GM04504 (cell line): Measurements from ENCODE around the gene TOR3A.
"Not testable (repeated sequence)": the region's sequence is repeated elsewhere in the genome, so short reads cannot be mapped to it uniquely, and the experiment has no call there.

Source experiments
- DNase-seq: peaks from one replicate; pipeline ENCODE4 v3.0.0-alpha.2; 2012; ENCODE audit warnings: low read depth

Gene TOR3A

DNA sequence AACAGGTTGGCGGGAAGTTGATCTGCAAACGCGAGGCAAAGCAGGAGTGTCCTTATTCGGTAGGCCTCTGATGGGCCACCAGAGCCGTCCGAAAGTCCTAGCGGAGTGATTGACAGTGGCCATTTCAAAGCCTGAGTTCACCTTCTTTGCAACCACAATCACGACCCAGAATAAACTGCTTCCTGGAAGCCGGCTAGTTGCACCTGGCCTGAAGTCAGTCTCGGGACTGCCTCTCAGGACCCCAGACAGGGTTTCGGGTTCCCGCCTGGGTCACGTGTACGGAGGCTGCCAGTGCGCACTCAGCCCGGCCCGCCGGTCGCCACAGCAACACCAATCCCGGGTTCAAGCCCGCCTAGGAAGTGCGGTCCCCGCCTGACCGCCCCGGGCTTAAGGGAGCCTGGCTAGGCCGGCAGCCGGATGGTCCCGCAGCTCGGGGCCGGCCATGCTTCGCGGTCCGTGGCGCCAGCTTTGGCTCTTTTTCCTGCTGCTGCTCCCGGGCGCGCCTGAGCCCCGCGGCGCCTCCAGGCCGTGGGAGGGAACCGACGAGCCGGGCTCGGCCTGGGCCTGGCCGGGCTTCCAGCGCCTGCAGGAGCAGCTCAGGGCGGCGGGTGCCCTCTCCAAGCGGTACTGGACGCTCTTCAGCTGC lies at the start of gene TOR3A:
Gene TOR3A, plus strand, starts transcription at position 384 of the 646 bp plus-strand sequence. Its CDS starts 59 bp downstream, at position 443.
- no peak for DNase-seq

- DNase-seq, result no peak
These were observed 47.1 kb upstream of the TOR3A start for GRCh38 chr1:179034720-179035119.

- DNase-seq, result no peak
These were observed 44.9 kb upstream of the TOR3A start for GRCh38 chr1:179036844-179037465.

GRCh38 chr1:179038528-179039281 lies 43.2 kb upstream of the TOR3A start:
- no peak for DNase-seq

DNA sequence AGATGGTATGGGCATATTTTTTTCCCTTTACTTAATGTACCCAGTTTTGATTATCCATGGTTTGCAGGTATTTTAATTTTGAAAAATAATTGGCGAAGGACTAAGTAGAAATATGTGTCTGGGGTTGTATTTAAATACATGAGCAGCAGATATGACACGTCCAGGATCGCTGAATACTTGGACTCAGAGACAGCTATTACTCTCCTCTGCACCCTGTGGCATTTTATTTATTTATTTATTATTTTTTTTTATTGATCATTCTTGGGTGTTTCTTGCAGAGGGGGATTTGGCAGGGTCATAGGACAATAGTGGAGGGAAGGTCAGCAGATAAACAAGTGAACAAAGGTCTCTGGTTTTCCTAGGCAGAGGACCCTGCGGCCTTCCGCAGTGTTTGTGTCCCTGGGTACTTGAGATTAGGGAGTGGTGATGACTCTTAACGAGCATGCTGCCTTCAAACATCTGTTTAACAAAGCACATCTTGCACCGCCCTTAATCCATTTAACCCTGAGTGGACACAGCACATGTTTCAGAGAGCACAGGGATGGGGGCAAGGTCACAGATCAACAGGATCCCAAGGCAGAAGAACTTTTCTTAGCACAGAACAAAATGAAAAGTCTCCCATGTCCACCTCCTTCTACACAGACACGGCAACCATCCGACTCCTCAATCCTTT lies 42.2 kb upstream of the TOR3A start:
- not testable (repeated sequence) for DNase-seq

DNA sequence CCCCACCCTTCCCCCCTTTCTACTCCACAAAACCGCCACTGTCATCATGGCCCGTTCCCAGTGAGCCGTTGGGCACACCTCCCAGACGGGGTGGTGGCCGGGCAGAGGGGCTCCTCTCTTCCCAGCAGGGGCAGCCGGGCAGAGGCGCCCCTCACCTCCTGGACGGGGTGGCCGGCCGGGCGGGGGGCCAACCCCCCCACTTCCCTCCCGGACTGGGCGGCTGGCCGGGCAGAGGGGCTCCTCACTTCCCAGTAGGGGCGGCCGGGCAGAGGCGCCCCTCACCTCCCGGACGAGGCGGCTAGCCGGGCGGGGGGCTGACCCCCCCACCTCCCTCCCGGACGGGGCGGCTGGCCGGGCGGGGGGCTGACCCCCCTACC lies 41.7 kb upstream of the TOR3A start:
- not testable (repeated sequence) for DNase-seq

GRCh38 chr1:179042087-179042486 lies 39.8 kb upstream of the TOR3A start:
- DNase-seq, result no peak

DNA sequence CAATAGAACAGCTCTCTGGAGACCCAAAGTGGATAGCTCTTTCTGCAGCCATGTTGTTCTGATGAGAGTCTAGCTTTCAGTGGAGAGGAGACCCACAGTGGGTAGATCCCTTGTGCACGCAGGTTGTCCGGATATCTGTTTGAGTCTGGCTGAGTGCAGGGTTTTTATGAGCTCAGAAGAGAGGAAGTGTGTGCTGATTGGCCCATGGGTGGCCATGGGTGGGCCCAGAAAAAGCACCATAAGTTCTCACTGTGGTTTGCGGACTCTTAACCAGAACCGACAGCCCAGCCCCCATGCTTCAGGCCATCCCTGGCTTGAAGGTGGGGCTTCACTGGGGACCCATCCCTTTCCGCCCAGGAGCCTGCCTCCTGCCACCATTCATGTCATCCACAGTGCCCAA lies 39.2 kb upstream of the TOR3A start:
- no peak for DNase-seq

DNA sequence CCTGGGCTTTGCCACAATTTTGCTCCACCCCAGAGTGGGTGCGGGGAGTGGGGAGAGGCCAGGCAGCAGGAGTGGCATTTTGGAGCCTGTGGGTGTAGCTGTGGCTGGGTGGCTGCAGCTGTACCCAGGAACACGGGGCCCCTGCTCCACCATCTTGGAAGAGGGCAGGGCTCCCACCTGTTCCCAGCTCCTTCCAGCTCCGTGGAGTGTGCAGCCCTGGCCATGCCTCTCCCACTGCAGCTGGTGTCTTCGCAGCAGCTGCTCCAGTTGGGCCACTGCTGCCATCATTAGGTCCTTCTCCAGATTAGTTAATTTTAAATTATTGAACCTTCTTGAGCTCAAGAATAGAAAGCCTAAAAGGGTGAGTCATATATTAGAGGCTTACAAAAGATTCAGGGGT lies 38.6 kb upstream of the TOR3A start:
- no peak for DNase-seq

DNA sequence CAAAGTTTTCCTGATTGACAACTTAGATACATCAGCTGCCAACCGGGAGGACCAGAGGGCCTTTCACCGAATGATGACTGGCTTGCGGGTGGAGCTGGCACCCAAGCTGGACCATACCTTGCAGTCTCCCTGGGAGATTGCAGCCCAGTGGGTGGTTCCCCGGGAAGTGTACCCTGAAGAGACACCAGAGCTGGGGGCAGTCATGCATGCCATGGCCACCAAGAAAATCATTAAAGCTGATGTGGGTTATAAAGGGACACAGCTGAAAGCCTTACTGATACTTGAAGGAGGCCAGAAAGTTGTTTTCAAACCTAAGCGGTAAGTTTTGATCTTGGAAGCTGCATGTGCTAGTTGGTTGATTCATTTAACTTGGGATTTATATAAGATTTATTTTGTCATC lies 38.0 kb upstream of the TOR3A start:
- no peak for DNase-seq

DNA sequence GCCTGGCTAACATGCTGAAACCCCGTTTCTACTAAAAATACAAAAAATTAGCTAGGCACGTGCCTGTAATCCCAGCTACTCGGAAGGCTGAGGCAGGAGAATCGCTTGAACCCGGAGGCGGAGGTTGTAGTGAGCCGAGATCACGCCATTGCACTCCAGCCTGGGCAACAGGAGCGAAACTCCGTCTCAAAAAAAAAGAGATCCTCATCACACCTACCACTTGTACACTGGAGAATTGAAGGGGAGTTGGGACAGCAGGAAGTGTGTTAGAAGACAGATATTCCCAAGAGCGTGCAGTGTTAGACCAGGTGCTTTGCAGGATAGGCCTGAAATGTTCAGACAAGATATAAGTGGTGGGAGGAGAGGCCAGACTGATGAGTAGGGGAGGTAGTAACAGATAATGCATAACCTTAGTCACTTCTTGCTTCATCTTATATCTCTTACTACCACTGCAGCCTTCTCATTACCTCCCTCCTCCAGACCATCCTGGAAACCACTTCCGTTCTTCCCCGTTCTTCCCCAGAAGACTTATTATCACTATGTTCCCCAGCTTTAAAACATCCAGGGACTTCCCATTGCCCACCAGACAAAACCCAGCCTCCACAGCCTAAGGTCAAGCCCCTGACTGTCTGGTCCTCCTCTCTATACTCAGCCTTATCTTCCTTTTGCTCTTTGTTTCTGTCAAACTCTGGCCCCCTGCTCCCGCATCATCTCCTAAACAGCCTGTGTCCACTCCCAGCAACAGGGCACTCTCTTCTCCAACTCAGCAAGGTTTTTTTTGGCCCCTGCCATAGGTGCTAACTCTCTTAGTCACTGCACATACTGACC lies 34.8 kb upstream of the TOR3A start:
- no peak for DNase-seq

GRCh38 chr1:179047636-179047997 lies 34.3 kb upstream of the TOR3A start:
- DNase-seq, result no peak

DNA sequence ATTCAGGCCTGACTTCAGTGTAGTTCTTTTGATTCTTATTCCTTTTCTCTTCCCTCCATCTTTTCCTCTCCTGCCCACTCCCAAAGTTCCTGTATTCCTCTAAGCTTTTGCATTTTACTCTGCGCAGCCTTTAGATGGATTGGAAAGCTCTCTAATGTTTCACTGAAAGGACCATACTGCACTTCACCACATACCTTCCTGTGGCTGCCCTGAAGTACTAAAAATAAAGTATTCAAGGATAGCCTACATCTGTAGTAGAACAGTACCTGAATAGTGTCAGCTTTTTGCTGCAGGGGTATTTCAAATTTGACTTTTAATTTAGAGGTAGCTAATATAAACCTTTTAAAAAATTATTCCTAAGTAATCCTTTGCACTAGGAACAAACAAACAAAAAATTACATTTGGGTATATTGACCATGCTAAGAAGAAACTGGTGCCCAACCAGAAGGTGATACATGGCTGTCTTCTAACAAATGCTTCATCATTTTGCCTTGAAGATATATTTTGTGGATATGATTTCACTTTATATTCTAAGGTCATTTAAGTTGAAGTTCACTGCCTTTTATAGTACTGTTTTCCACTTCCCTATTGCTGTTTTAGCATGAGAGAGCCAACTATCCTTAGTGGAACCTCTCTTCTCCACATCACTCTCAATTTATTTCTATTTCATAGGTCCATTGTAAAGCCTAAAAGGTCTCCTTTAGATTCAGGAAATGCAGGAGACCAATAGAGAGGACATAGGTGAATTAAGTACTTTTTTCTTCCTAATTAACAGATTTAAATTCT lies 33.3 kb upstream of the TOR3A start:
- DNase-seq, result no peak

GRCh38 chr1:179052776-179053175 lies 29.1 kb upstream of the TOR3A start:
- no peak for DNase-seq

DNA sequence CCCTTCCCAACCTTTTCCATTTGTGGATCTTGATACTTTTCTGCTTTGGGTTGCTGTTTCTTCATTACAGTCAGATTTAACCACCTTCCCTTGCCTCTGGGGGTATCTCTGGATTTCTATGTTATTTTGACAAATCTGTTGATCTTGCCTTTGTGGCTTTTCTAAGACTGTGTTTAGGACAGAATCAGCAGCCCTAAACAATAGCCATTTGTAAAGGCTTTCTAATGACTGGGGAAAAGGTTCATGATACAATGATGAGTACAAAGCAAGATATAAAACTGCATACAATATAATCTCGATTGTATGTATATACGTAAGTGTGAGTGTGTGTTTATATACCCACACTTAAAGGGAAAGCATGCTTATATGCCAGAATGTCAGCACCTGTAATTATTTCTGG lies 28.4 kb upstream of the TOR3A start:
- DNase-seq, result no peak

GRCh38 chr1:179055937-179056336 lies 25.9 kb upstream of the TOR3A start:
- DNase-seq, result no peak

- DNase-seq, result no peak
These were observed 23.1 kb upstream of the TOR3A start for GRCh38 chr1:179058487-179059483.

- no peak for DNase-seq
These were observed 20.2 kb upstream of the TOR3A start for GRCh38 chr1:179061360-179062282.

- no peak for DNase-seq
These were observed 15.4 kb upstream of the TOR3A start for GRCh38 chr1:179066471-179066870.
